Thoracic aorta (tissue), 2 donors: Measurements from ENCODE around the gene ZNF169. TPM values are rescaled to one million over a fixed set of nuclear protein-coding genes. Genes with fewer than 3 reads are reported as not detected.

Experiments used
- ATAC-seq: fragments of 150-250 bp; one replicate; pipeline ENCODE4 v1.8.0; 2017; ENCODE audit warnings: low read depth; ENCODE audit not compliant: insufficient number of reproducible peaks, low FRiP score
- DNase-seq: peaks from one replicate; pipeline ENCODE4 v3.0.0-alpha.2; 2020; ENCODE audit warnings: low spot score
- H3K27ac ChIP-seq, 2 donors: fragments of 200-600 bp; sonication (generic); 1 replicate in 1 of 2; 2 replicates in 1 of 2; pipeline ENCODE4 v1.5.1; 2016; ENCODE audit warnings: mild to moderate bottlenecking in 2 of 2, moderate library complexity in 2 of 2
- H3K27me3 ChIP-seq: fragments of 200-600 bp; sonication (generic); replicated peaks from 2 replicates; pipeline ENCODE4 v1.6.0; 2016; ENCODE audit warnings: mild to moderate bottlenecking; ENCODE audit not compliant: insufficient read depth
- H3K36me3 ChIP-seq: fragments of 200-600 bp; sonication (generic); one replicate; pipeline ENCODE4 v1.5.1; 2016
- H3K4me1 ChIP-seq, 2 donors: fragments of 200-600 bp; sonication (generic); 1 replicate in 1 of 2; 2 replicates in 1 of 2; pipeline versions ENCODE4 v1.5.1 to v1.6.0; 2016; ENCODE audit warnings: low read depth in 2 of 2, mild to moderate bottlenecking in 1 of 2; ENCODE audit not compliant: control insufficient read depth in 1 of 2
- H3K4me3 ChIP-seq: fragments of 200-600 bp; sonication (generic); 2 replicates; pipeline ENCODE4 v1.5.1; 2016; ENCODE audit warnings: mild to moderate bottlenecking
- H3K9me3 ChIP-seq: fragments of 200-600 bp; sonication (generic); 2 replicates; pipeline ENCODE4 v1.5.1; 2016
- CTCF ChIP-seq: fragments of 200-600 bp; sonication (generic); IDR thresholded peaks from one replicate; pipeline ENCODE4 v1.5.1; 2019; ENCODE audit warnings: antibody characterized with exemption
- total RNA-seq, 2 donors: library from RNA; depleted of rRNA; stranded (reverse); fragments of >200 nt; gene quantifications; one replicate each; pipeline versions ENCODE4 v1.1.0 to v1.2.3, GENCODE V29; 2016

ZNF169 gene
- 10 to 100 TPM in 1 of 2 donors, 1 to 10 TPM in 1; 6.6 to 11.9 TPM for total RNA-seq

- H3K4me1 ChIP-seq = peaks cover 9 to 10% of the 10 kb centered on the region in 2 donors
- peak; percentile 6 for TF ChIP-seq CTCF
- no peaks in the 10 kb centered on the region for H3K9me3 ChIP-seq
- peak within 1 kb of the TSS; percentile 83 for H3K4me3 ChIP-seq
- ATAC-seq (peak; percentile 53), DNase-seq (peak; percentile 76)
- H3K27ac ChIP-seq = peak within 1 kb of the TSS; percentile 35 to 40
- H3K27me3 ChIP-seq = no peaks in the 10 kb centered on the region
- H3K36me3 ChIP-seq = no peaks in the 10 kb centered on the region
Measured at GRCh38 chr9:94259077-94259862, at the start of gene ZNF169. Gene ZNF169 (plus strand): TSS chr9:94259298. CDS start chr9:94278813, 19,515 bp downstream.

DNA sequence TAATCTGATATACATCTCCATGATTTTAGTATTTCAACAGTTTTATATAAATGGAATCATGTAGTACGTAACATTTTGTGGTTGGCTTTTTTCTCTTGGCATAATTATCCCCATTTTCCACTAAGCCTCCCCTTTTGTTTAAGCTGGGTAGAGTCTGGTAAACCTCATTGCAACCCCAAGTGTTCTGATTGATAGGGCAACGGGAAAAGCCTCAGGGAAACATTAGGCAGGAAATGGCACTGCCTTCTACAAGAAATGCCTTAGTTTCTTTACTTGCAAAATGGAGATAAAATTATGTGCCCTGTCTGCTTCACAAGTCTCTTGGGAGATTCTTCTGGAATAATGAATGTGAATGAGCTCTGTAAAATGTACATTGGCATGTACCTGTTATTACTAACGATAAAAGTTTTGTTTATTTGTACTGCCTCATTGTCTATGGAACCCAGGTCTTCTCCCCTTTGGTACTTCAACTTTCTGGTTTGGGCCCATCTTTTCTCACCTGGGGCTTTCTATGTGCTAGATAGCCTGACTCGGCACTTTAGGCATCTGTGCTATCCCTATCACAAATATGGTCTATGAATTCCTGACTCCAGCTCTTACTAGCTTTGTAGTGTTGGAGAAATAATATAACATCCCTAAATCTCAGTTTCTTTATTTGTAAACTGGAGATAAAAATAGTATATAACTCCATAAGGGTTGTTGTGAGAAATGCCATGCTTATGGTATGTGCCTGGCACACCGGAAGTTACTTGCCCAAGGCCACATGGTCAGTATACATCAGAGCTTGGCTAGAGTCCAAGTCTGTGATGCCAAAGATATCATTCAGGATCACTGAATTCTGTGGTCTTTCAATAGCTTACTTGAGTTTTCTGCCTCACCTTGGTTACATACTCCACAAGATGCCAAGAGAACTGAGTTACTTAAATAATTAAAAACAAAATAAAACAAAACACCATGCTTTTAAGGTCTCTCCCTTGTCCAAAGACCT is 48.2 kb upstream of the ZNF169 start:
- H3K9me3 ChIP-seq = no peaks in the 10 kb centered on the region
- no peak overlapping the region for H3K27ac ChIP-seq
- no peak overlapping the region for H3K4me3 ChIP-seq
- no peaks in the 10 kb centered on the region for H3K27me3 ChIP-seq
- H3K36me3 ChIP-seq = no peaks in the 10 kb centered on the region
- peaks cover 0 to 6% of the 10 kb centered on the region in 2 donors for H3K4me1 ChIP-seq
- no peak for ATAC-seq
- no peak for DNase-seq
- TF ChIP-seq CTCF = no peak

DNA sequence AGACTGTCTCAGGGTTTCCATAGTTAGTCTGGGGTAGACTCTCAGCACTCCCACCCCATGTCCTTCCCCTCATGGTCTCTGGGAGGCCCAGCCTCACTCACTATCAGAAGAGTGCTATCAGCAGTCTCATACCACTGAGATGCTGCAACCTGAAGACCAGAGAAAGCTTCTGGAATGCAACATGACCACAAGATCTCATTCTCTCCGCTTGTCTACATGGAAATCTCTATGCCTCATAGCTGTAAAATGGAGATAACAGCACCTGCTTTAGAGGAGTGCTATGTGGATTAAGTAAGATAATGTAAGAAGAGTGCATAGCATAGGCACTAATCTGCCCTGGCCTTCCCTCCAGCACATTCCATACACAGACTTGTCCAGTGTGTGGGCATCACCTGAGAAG is 47.0 kb upstream of the ZNF169 start:
- H3K36me3 ChIP-seq = no peaks in the 10 kb centered on the region
- DNase-seq (no peak), ATAC-seq (no peak)
- H3K27ac ChIP-seq = no peak overlapping the region
- H3K9me3 ChIP-seq = no peaks in the 10 kb centered on the region
- TF ChIP-seq CTCF = no peak
- H3K27me3 ChIP-seq = no peaks in the 10 kb centered on the region
- H3K4me3 ChIP-seq = no peak overlapping the region
- peaks cover 0 to 6% of the 10 kb centered on the region in 2 donors for H3K4me1 ChIP-seq

- peaks cover 0 to 6% of the 10 kb centered on the region in 2 donors for H3K4me1 ChIP-seq
- no peaks in the 10 kb centered on the region for H3K9me3 ChIP-seq
- H3K27ac ChIP-seq = no peak overlapping the region
- no peaks in the 10 kb centered on the region for H3K36me3 ChIP-seq
- ATAC-seq = no peak
- H3K27me3 ChIP-seq = no peaks in the 10 kb centered on the region
- no peak overlapping the region for H3K4me3 ChIP-seq
- no peak for TF ChIP-seq CTCF
- no peak for DNase-seq
Measured at GRCh38 chr9:94212531-94212930, 46.6 kb upstream of the ZNF169 start.
